Stomach (tissue), 4 donors: ENCODE measurements around the gene OBSCN.

ENCODE experiments used
- CTCF ChIP-seq, 7 experiments: fragments of 450-650 bp in 4 of 7; fragments of 200-600 bp in 3 of 7; sonication (generic) in 3 of 7; IDR thresholded peaks; one replicate each; pipeline ENCODE4 v1.5.1; 2016 to 2019; ENCODE audit warnings: antibody characterized with exemption in 7 of 7, control low read depth in 2 of 7, mild to moderate bottlenecking in 1 of 7
- EP300 ChIP-seq: sonication (generic); formaldehyde crosslinking; IDR thresholded peaks from one replicate; pipeline ENCODE4 v1.6.1; 2017; ENCODE audit warnings: antibody characterized with exemption
- POLR2A ChIP-seq, 4 donors: fragments of 450-650 bp; IDR thresholded peaks; one replicate each; pipeline ENCODE4 v1.6.1; 2016; ENCODE audit warnings: antibody characterized with exemption in 4 of 4, control low read depth in 2 of 4, mild to moderate bottlenecking in 1 of 4, moderate library complexity in 1 of 4
- POLR2AphosphoS5 ChIP-seq, 3 donors: sonication (generic); formaldehyde crosslinking; IDR thresholded peaks; one replicate each; pipeline ENCODE4 v1.6.1; 2016; ENCODE audit warnings: antibody characterized with exemption in 3 of 3

- TF ChIP-seq CTCF (IDR thresholded peaks at IDR 0.05) (no peak), EP300 (no peak), POLR2A (IDR thresholded peaks at IDR 0.05) (no peak), POLR2AphosphoS5 (IDR thresholded peaks at IDR 0.05) (no peak)
Observed at GRCh38 chr1:228410015-228410414, 202.2 kb downstream of the OBSCN start.
